ENCODE measurements around the gene WSB2. TPM values are rescaled to one million over a fixed set of nuclear protein-coding genes. Genes with fewer than 3 reads are reported as not detected.

WSB2 gene
- total and polyA plus RNA-seq, 9 of the 15 experiments (the other 6 are each of a cell fraction or from before 2014, with no cell fraction given): 31.4 to 77.6 (median 52.6) TPM

DNA sequence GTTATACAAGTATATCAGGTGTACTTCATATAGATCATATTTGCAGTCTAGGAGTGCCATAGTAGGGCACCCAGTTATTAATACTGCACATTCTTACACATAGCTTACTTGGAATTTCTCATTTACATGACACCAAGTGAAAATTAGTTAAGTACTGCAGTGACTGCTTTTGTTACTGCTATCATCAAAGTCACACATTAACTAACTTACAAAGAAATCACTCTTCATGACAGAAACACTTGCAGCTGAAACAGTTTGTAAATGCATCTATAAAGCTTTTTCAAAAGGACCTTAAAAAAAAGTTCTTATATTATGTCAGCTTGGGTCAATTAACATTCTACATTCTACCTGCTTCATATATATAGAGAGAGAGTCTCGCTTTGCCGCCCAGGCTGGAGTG is 62.3 kb downstream of the WSB2 start:
- Histone ChIP-seq H3K27ac (ENCODE audit: extremely low read depth, low read depth, low read length) (no peak overlapping the region), H3K4me1 (replicated peaks in 1 of 2; ENCODE audit: control insufficient read depth in 2 of 2, insufficient read depth in 2 of 2, low read length in 2 of 2) (no peaks in the 10 kb centered on the region; a peak in 1 of 5 replicates), H4K20me1 (replicated peaks; ENCODE audit: control insufficient read depth, insufficient read depth, low read length) (no peaks in the 10 kb centered on the region), H3K27me3 (ENCODE audit: control insufficient read depth in 2 of 2, insufficient read depth in 2 of 2, low read length in 2 of 2) (0 out of 5 replicates have a peak, but pooled peaks cover 0 to 2% of the 10 kb centered on the region in 2 experiments), H3K9me3 (replicated peaks; ENCODE audit: control insufficient read depth, insufficient read depth, low read depth, low read length) (0 out of 2 replicates have a peak, but pooled peaks cover 1% of the 10 kb centered on the region), H3K79me2 (ENCODE audit: control insufficient read depth, insufficient read depth, low read length) (no peaks in the 10 kb centered on the region), H3K4me3 (no peak overlapping the region), H3K4me2 (ENCODE audit: insufficient read depth, low read length) (no peak overlapping the region), H2AFZ (ENCODE audit: low read depth, low read length) (no peak overlapping the region), H3K9me1 (ENCODE audit: control insufficient read depth, insufficient read depth, low read length) (no peaks in the 10 kb centered on the region), H3K9ac (ENCODE audit: insufficient read depth in 1 of 2, low read depth in 2 of 2, low read length in 2 of 2) (no peak overlapping the region), H3K36me3 (ENCODE audit: control insufficient read depth, insufficient read depth, low read length) (no peaks in the 10 kb centered on the region)
- intact Hi-C loops (cut with micrococcal nuclease): no loop called here
- ChIA-PET CTCF (ENCODE audit: low intra/inter-chr PET ratio) (no interaction called here), POLR2A (interaction anchor here (0.6 to 1.6 kb wide), 2 partner anchors 18 to 593 kb away, joined by 3 read pairs; no protein-coding TSS in a partner anchor)
- FAIRE-seq: no peak
- WGBS (ENCODE audit: insufficient coverage, low coverage, missing lambda C conversion rate): 9% methylated on average over 2 of the region's 2 CpGs
- ATAC-seq: no peak
- in situ Hi-C loops (cut with MboI): no loop called here
- TF ChIP-seq, protein P1, sequence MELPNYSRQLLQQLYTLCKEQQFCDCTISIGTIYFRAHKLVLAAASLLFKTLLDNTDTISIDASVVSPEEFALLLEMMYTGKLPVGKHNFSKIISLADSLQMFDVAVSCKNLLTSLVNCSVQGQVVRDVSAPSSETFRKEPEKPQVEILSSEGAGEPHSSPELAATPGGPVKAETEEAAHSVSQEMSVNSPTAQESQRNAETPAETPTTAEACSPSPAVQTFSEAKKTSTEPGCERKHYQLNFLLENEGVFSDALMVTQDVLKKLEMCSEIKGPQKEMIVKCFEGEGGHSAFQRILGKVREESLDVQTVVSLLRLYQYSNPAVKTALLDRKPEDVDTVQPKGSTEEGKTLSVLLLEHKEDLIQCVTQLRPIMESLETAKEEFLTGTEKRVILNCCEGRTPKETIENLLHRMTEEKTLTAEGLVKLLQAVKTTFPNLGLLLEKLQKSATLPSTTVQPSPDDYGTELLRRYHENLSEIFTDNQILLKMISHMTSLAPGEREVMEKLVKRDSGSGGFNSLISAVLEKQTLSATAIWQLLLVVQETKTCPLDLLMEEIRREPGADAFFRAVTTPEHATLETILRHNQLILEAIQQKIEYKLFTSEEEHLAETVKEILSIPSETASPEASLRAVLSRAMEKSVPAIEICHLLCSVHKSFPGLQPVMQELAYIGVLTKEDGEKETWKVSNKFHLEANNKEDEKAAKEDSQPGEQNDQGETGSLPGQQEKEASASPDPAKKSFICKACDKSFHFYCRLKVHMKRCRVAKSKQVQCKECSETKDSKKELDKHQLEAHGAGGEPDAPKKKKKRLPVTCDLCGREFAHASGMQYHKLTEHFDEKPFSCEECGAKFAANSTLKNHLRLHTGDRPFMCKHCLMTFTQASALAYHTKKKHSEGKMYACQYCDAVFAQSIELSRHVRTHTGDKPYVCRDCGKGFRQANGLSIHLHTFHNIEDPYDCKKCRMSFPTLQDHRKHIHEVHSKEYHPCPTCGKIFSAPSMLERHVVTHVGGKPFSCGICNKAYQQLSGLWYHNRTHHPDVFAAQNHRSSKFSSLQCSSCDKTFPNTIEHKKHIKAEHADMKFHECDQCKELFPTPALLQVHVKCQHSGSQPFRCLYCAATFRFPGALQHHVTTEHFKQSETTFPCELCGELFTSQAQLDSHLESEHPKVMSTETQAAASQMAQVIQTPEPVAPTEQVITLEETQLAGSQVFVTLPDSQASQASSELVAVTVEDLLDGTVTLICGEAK (IDR thresholded peaks at IDR 0.05): 0 out of 2 replicates have a peak, but pooled peaks have one; percentile 17
- TF ChIP-seq, protein P1 (CRISPR knock-in tag; IDR thresholded peaks at IDR 0.05): no peak
- no peak for TF ChIP-seq ZSCAN29 (IDR thresholded peaks at IDR 0.05)
- no peak for DNase-seq (ENCODE audit: extremely low read depth in 1 of 4, low spot score in 3 of 4)
- BruUV-seq (replicated peaks): no TSS peak

All from K562 (cell line).